RKO (cell line): ENCODE data around the gene AP1M2.
"Not testable (repeated sequence)": the region's sequence is repeated elsewhere in the genome, so short reads cannot be mapped to it uniquely, and the experiment has no call there.

Experiments
- DNase-seq: peaks from one replicate; pipeline ENCODE4 v3.0.0-alpha.2; 2016; ENCODE audit warnings: low spot score

AP1M2 gene

GRCh38 chr19:10565028-10565566 is 22.0 kb downstream of the AP1M2 start:
- DNase-seq, result peak; percentile 81

- no peak for DNase-seq
Measured at GRCh38 chr19:10562609-10563008, 24.5 kb downstream of the AP1M2 start.

GRCh38 chr19:10560154-10560553 is 27.0 kb downstream of the AP1M2 start:
- DNase-seq, result no peak

GRCh38 chr19:10557603-10558197 is 29.4 kb downstream of the AP1M2 start:
- no peak for DNase-seq

GRCh38 chr19:10555610-10555973 is 31.5 kb downstream of the AP1M2 start:
- no peak for DNase-seq

GRCh38 chr19:10554760-10555609 is 32.1 kb downstream of the AP1M2 start:
- DNase-seq, result no peak

- no peak for DNase-seq
Measured at GRCh38 chr19:10553943-10554381, 33.1 kb downstream of the AP1M2 start.

- DNase-seq, result no peak
Measured at GRCh38 chr19:10553087-10553667, 33.9 kb downstream of the AP1M2 start.

GRCh38 chr19:10552510-10553053 is 34.5 kb downstream of the AP1M2 start:
- peak; percentile 46 for DNase-seq

GRCh38 chr19:10551698-10552301 is 35.3 kb downstream of the AP1M2 start:
- DNase-seq, result peak; percentile 74

- DNase-seq, result not testable (repeated sequence)
Measured at GRCh38 chr19:10551006-10551405, 36.1 kb downstream of the AP1M2 start.

- no peak for DNase-seq
Measured at GRCh38 chr19:10550336-10550735, 36.8 kb downstream of the AP1M2 start.

- no peak for DNase-seq
Measured at GRCh38 chr19:10549733-10550132, 37.4 kb downstream of the AP1M2 start.

GRCh38 chr19:10548746-10549276 is 38.3 kb downstream of the AP1M2 start:
- DNase-seq, result no peak

- DNase-seq, result no peak
Measured at GRCh38 chr19:10546817-10547216, 40.3 kb downstream of the AP1M2 start.

- no peak for DNase-seq
Measured at GRCh38 chr19:10544753-10545251, 42.3 kb downstream of the AP1M2 start.

GRCh38 chr19:10544242-10544752 is 42.8 kb downstream of the AP1M2 start:
- DNase-seq, result no peak

- peak; percentile 71 for DNase-seq
Measured at GRCh38 chr19:10543420-10544241, 43.5 kb downstream of the AP1M2 start, which contains the start of gene ATG4D. TSS of gene ATG4D (plus strand) at chr19:10543904. CDS start at chr19:10544091, 187 bp downstream.

- no peak for DNase-seq
Measured at GRCh38 chr19:10543059-10543419, 44.1 kb downstream of the AP1M2 start.

- not testable (repeated sequence) for DNase-seq
Measured at GRCh38 chr19:10539016-10539415, 48.1 kb downstream of the AP1M2 start.
